Measurements from ENCODE around the gene PRPS1L1. TPM values are rescaled to one million over a fixed set of nuclear protein-coding genes. Genes with fewer than 3 reads are reported as not detected.

The PRPS1L1 gene
- total and polyA plus RNA-seq, 2 of the 8 experiments (the other 6 are each of a cell fraction or from before 2014, with no cell fraction given), result not detected

- Histone ChIP-seq H3K4ac (replicated peaks; ENCODE audit: insufficient read length, low read depth, low read length) (no peak overlapping the region), H2BK120ac (replicated peaks; ENCODE audit: low read depth, low read length) (no peak overlapping the region), H3K4me1 (replicated peaks in 1 of 4; ENCODE audit: control insufficient read depth in 3 of 4, insufficient read depth in 4 of 4, low read length in 3 of 4) (no peaks in the 10 kb centered on the region), H3K36me3 (ENCODE audit: control insufficient read depth in 2 of 4, insufficient read depth in 4 of 4, low read length in 3 of 4) (no peaks in the 10 kb centered on the region), H3K23me2 (ENCODE audit: low read depth, low read length) (no peaks in the 10 kb centered on the region), H2BK5ac (ENCODE audit: low read depth, low read length) (no peak overlapping the region), H3K27me3 (replicated peaks in 1 of 4; ENCODE audit: control insufficient read depth in 3 of 4, extremely low read depth in 1 of 4, insufficient read depth in 3 of 4, low read length in 3 of 4) (no peaks in the 10 kb centered on the region), H3K56ac (replicated peaks; ENCODE audit: insufficient read length, low read depth, low read length) (no peak overlapping the region), H3K9me3 (ENCODE audit: insufficient read depth in 2 of 2, low read depth in 1 of 2, low read length in 1 of 2) (no peaks in the 10 kb centered on the region), H2BK20ac (ENCODE audit: low read length) (no peak overlapping the region), H2AK5ac (ENCODE audit: low read depth, low read length) (no peak overlapping the region), H3K27ac (ENCODE audit: low read depth, low read length) (no peak overlapping the region), H3K14ac (ENCODE audit: insufficient read length) (no peak overlapping the region), H3K79me1 (ENCODE audit: low read depth, low read length) (no peaks in the 10 kb centered on the region), H3K4me2 (ENCODE audit: insufficient read depth in 1 of 2, low read depth in 2 of 2, low read length in 2 of 2) (no peak overlapping the region), H4K5ac (ENCODE audit: insufficient read length, low read depth, low read length) (no peak overlapping the region), H3K4me3 (ENCODE audit: extremely low read depth in 1 of 4, insufficient read depth in 2 of 4, low read depth in 3 of 4, low read length in 4 of 4) (no peak overlapping the region), H3K23ac (ENCODE audit: insufficient read length) (no peak overlapping the region), H3K79me2 (ENCODE audit: control insufficient read depth in 1 of 2, insufficient read depth in 2 of 2, low read length in 2 of 2) (no peaks in the 10 kb centered on the region), H2AFZ (ENCODE audit: low read length) (peak overlapping the region; percentile 40; the same call in 1 of the 2 replicates), H3K18ac (ENCODE audit: extremely low read depth, low read length) (no peak overlapping the region), H2BK12ac (ENCODE audit: low read depth, low read length) (no peak overlapping the region), H2BK15ac (ENCODE audit: low read length) (no peak overlapping the region), H4K91ac (replicated peaks; ENCODE audit: insufficient read length, low read length) (no peak overlapping the region), H4K20me1 (replicated peaks in 1 of 2; ENCODE audit: control insufficient read depth in 1 of 2, insufficient read depth in 2 of 2, low read length in 2 of 2) (no peaks in the 10 kb centered on the region), H4K8ac (ENCODE audit: extremely low read depth, insufficient read depth, low read length) (no peak overlapping the region), H3K9ac (replicated peaks in 1 of 4; ENCODE audit: extremely low read depth in 1 of 4, low read depth in 3 of 4, low read length in 3 of 4) (no peak overlapping the region)
- TF ChIP-seq JUND (IDR thresholded peaks at IDR 0.05; ENCODE audit: low read length) (no peak), USF2 (IDR thresholded peaks at IDR 0.05; ENCODE audit: low read length) (no peak), GTF2F1 (IDR thresholded peaks at IDR 0.05; ENCODE audit: borderline replicate concordance, low read depth, low read length) (no peak), SIX5 (IDR thresholded peaks at IDR 0.05; ENCODE audit: low read depth, low read length) (no peak), NANOG (IDR thresholded peaks at IDR 0.05; ENCODE audit: insufficient read depth, low read depth, low read length, poor library complexity, severe bottlenecking) (no peak), BRCA1 (IDR thresholded peaks at IDR 0.05; ENCODE audit: low read depth, low read length) (no peak), HDAC6 (IDR thresholded peaks at IDR 0.05; ENCODE audit: low read depth, low read length) (no peak), PHF8 (conservative IDR thresholded peaks at IDR 0.05; ENCODE audit: low read depth, low read length) (no peak), SRF (IDR thresholded peaks at IDR 0.05; ENCODE audit: low read depth, low read length) (no peak), SP4 (IDR thresholded peaks at IDR 0.05; ENCODE audit: low read length) (no peak), RNF2 (IDR thresholded peaks at IDR 0.05; ENCODE audit: borderline replicate concordance, low read depth, low read length, missing control alignments, poor library complexity, severe bottlenecking) (no peak), RBBP5 (IDR thresholded peaks at IDR 0.05; ENCODE audit: borderline replicate concordance, low read depth, low read length) (no peak)
- ChIA-PET POLR2A (ENCODE audit: partially characterized antibody) (no interaction called here), CTCF (ENCODE audit: partially characterized antibody) (no interaction called here)
- WGBS, 2 experiments (ENCODE audit: extremely low coverage in 1 of 2, insufficient coverage in 1 of 2, insufficient read length in 1 of 2, insufficient replicate concordance in 2 of 2, low coverage in 1 of 2, low lambda C conversion rate in 2 of 2, missing lambda C conversion rate in 1 of 2), result 83% methylated on average over 3 of the region's 3 CpGs; no CpG with 5 or more reads in 1 of the 2 experiments
- FAIRE-seq (no peak), DNase-seq (ENCODE audit: low read depth in 1 of 2, low spot score in 2 of 2) (no peak)
Observed at GRCh38 chr7:18020138-18020715, 7.4 kb downstream of the PRPS1L1 start.
